ENCODE data around the gene TMEM176B.

GRCh38 chr7:150745876-150746275 is 54.3 kb downstream of the TMEM176B start:
- TF ChIP-seq CTCF (IDR thresholded peaks at IDR 0.05), result no peak
- TF ChIP-seq POLR2A (IDR thresholded peaks at IDR 0.05), result no peak
- no peak for TF ChIP-seq POLR2AphosphoS5 (IDR thresholded peaks at IDR 0.05)
